Measurements from ENCODE around the gene FRMD4A.

FRMD4A gene

GRCh38 chr10:14306190-14306589 lies 24.5 kb downstream of the FRMD4A start:
- no peak for TF ChIP-seq CTCF (IDR thresholded peaks at IDR 0.05; ENCODE audit: insufficient read depth, low read length, poor library complexity, severe bottlenecking)
- TF ChIP-seq EZH2phosphoT487 (conservative IDR thresholded peaks at IDR 0.05; ENCODE audit: low read length) = no peak
- Histone ChIP-seq H3K4me2 (ENCODE audit: low read depth, low read length, poor library complexity, severe bottlenecking) (no peak overlapping the region), H3K36me3 (ENCODE audit: low read length) (no peaks in the 10 kb centered on the region), H3K9ac (ENCODE audit: low read length) (no peak overlapping the region), H3K79me2 (ENCODE audit: insufficient read depth, low read length) (no peaks in the 10 kb centered on the region), H3F3A (ENCODE audit: insufficient read depth) (no peaks in the 10 kb centered on the region), H3K27me3 (ENCODE audit: low read length) (no peaks in the 10 kb centered on the region), H3K27ac (ENCODE audit: low read depth, low read length) (no peak overlapping the region), H4K20me1 (ENCODE audit: low read depth, low read length) (no peaks in the 10 kb centered on the region), H3K9me2 (replicated peaks; ENCODE audit: insufficient read depth, low read length) (no peaks in the 10 kb centered on the region), H3K9me3 (ENCODE audit: insufficient read depth, low read length) (no peaks in the 10 kb centered on the region), H3K4me3 (ENCODE audit: insufficient read depth, low read length, poor library complexity, severe bottlenecking) (no peak overlapping the region), H2AFZ (ENCODE audit: low read depth, low read length, severe bottlenecking) (no peak overlapping the region)

- Histone ChIP-seq H3K36me3 (ENCODE audit: low read length) (no peaks in the 10 kb centered on the region), H3K9me2 (replicated peaks; ENCODE audit: insufficient read depth, low read length) (no peaks in the 10 kb centered on the region), H3K79me2 (ENCODE audit: insufficient read depth, low read length) (no peaks in the 10 kb centered on the region), H3K27me3 (ENCODE audit: low read length) (no peaks in the 10 kb centered on the region), H2AFZ (ENCODE audit: low read depth, low read length, severe bottlenecking) (no peak overlapping the region), H4K20me1 (ENCODE audit: low read depth, low read length) (no peaks in the 10 kb centered on the region), H3K4me2 (ENCODE audit: low read depth, low read length, poor library complexity, severe bottlenecking) (no peak overlapping the region), H3K4me3 (ENCODE audit: insufficient read depth, low read length, poor library complexity, severe bottlenecking) (no peak overlapping the region), H3K9ac (ENCODE audit: low read length) (no peak overlapping the region), H3K27ac (ENCODE audit: low read depth, low read length) (no peak overlapping the region), H3K9me3 (ENCODE audit: insufficient read depth, low read length) (no peaks in the 10 kb centered on the region), H3F3A (ENCODE audit: insufficient read depth) (no peaks in the 10 kb centered on the region)
- no peak for TF ChIP-seq EZH2phosphoT487 (conservative IDR thresholded peaks at IDR 0.05; ENCODE audit: low read length)
- TF ChIP-seq CTCF (IDR thresholded peaks at IDR 0.05; ENCODE audit: insufficient read depth, low read length, poor library complexity, severe bottlenecking) = no peak
Measured at GRCh38 chr10:14304046-14304445, 26.7 kb downstream of the FRMD4A start.

GRCh38 chr10:14302035-14302434 lies 28.7 kb downstream of the FRMD4A start:
- Histone ChIP-seq H3K9me3 (ENCODE audit: insufficient read depth, low read length) (no peaks in the 10 kb centered on the region), H3K79me2 (ENCODE audit: insufficient read depth, low read length) (no peaks in the 10 kb centered on the region), H3K9me2 (replicated peaks; ENCODE audit: insufficient read depth, low read length) (no peaks in the 10 kb centered on the region), H3K4me3 (ENCODE audit: insufficient read depth, low read length, poor library complexity, severe bottlenecking) (no peak overlapping the region), H3K36me3 (ENCODE audit: low read length) (no peaks in the 10 kb centered on the region), H2AFZ (ENCODE audit: low read depth, low read length, severe bottlenecking) (no peak overlapping the region), H4K20me1 (ENCODE audit: low read depth, low read length) (no peaks in the 10 kb centered on the region), H3K4me2 (ENCODE audit: low read depth, low read length, poor library complexity, severe bottlenecking) (no peak overlapping the region), H3F3A (ENCODE audit: insufficient read depth) (no peaks in the 10 kb centered on the region), H3K27ac (ENCODE audit: low read depth, low read length) (no peak overlapping the region), H3K27me3 (ENCODE audit: low read length) (no peaks in the 10 kb centered on the region), H3K9ac (ENCODE audit: low read length) (no peak overlapping the region)
- TF ChIP-seq CTCF (IDR thresholded peaks at IDR 0.05; ENCODE audit: insufficient read depth, low read length, poor library complexity, severe bottlenecking) (no peak), EZH2phosphoT487 (conservative IDR thresholded peaks at IDR 0.05; ENCODE audit: low read length) (no peak)

Data from SU-DHL-6 (cell line).